ENCODE measurements around the gene CGNL1.

The CGNL1 gene

GRCh38 chr15:57567891-57568290 lies 191.6 kb downstream of the CGNL1 start:
- Histone ChIP-seq H3K4me3 (replicated peaks; ENCODE audit: insufficient read depth, low read length) (no peak overlapping the region), H3K27me3 (ENCODE audit: insufficient read depth, poor library complexity, severe bottlenecking) (no peaks in the 10 kb centered on the region), H3K27ac (replicated peaks) (no peak overlapping the region)
- TF ChIP-seq GABPA (IDR thresholded peaks at IDR 0.05; ENCODE audit: low read depth) (no peak), REST (IDR thresholded peaks at IDR 0.05; ENCODE audit: insufficient replicate concordance, low read depth) (no peak)
- no peak for DNase-seq (ENCODE audit: low read depth in 1 of 2, low spot score in 1 of 2)

- no peak for DNase-seq (ENCODE audit: low read depth in 1 of 2, low spot score in 1 of 2)
- no peak overlapping the region for H3K4me3 ChIP-seq (replicated peaks; ENCODE audit: insufficient read depth, low read length)
- TF ChIP-seq GABPA (IDR thresholded peaks at IDR 0.05; ENCODE audit: low read depth), result no peak
- no peak for TF ChIP-seq CTCF (IDR thresholded peaks at IDR 0.05; ENCODE audit: insufficient read depth, low read length)
- no peak for TF ChIP-seq REST (IDR thresholded peaks at IDR 0.05; ENCODE audit: insufficient replicate concordance, low read depth)
- TF ChIP-seq POLR2AphosphoS5 (IDR thresholded peaks at IDR 0.05; ENCODE audit: low read depth), result no peak
- TF ChIP-seq SPI1 (IDR thresholded peaks at IDR 0.05; ENCODE audit: borderline replicate concordance, low read depth), result no peak
Measured at GRCh38 chr15:57568299-57568698, 192.0 kb downstream of the CGNL1 start.

GRCh38 chr15:57570340-57570739 lies 194.0 kb downstream of the CGNL1 start:
- H3K27ac ChIP-seq (replicated peaks), result no peak overlapping the region
- TF ChIP-seq POLR2AphosphoS5 (IDR thresholded peaks at IDR 0.05; ENCODE audit: low read depth) (no peak), REST (IDR thresholded peaks at IDR 0.05; ENCODE audit: insufficient replicate concordance, low read depth) (no peak), CTCF (IDR thresholded peaks at IDR 0.05; ENCODE audit: insufficient read depth, low read length) (no peak), SPI1 (IDR thresholded peaks at IDR 0.05; ENCODE audit: borderline replicate concordance, low read depth) (no peak), GABPA (IDR thresholded peaks at IDR 0.05; ENCODE audit: low read depth) (no peak)
- DNase-seq (ENCODE audit: low read depth in 1 of 2, low spot score in 1 of 2), result no peak
- no peak overlapping the region for H3K4me3 ChIP-seq (replicated peaks; ENCODE audit: insufficient read depth, low read length)
- H3K27me3 ChIP-seq (ENCODE audit: insufficient read depth, poor library complexity, severe bottlenecking), result no peaks in the 10 kb centered on the region

More at GRCh38 chr15:57568299-57568698, 192.0 kb downstream of the CGNL1 start:
- Histone ChIP-seq H3K27me3 (ENCODE audit: insufficient read depth, poor library complexity, severe bottlenecking) (no peaks in the 10 kb centered on the region), H3K27ac (replicated peaks) (no peak overlapping the region)

- Histone ChIP-seq H3K27me3 (ENCODE audit: insufficient read depth, poor library complexity, severe bottlenecking) (no peaks in the 10 kb centered on the region), H3K27ac (replicated peaks) (no peak overlapping the region), H3K4me3 (replicated peaks; ENCODE audit: insufficient read depth, low read length) (no peak overlapping the region)
- DNase-seq (ENCODE audit: low read depth in 1 of 2, low spot score in 1 of 2), result no peak
- no peak for TF ChIP-seq CTCF (IDR thresholded peaks at IDR 0.05; ENCODE audit: insufficient read depth, low read length)
- no peak for TF ChIP-seq POLR2AphosphoS5 (IDR thresholded peaks at IDR 0.05; ENCODE audit: low read depth)
- TF ChIP-seq SPI1 (IDR thresholded peaks at IDR 0.05; ENCODE audit: borderline replicate concordance, low read depth), result no peak
- no peak for TF ChIP-seq REST (IDR thresholded peaks at IDR 0.05; ENCODE audit: insufficient replicate concordance, low read depth)
- TF ChIP-seq GABPA (IDR thresholded peaks at IDR 0.05; ENCODE audit: low read depth), result no peak
Measured at GRCh38 chr15:57570994-57571393, 194.7 kb downstream of the CGNL1 start.

Data from HL-60 (cell line).